ENCODE results near the gene CPNE6.

Gene CPNE6

DNA sequence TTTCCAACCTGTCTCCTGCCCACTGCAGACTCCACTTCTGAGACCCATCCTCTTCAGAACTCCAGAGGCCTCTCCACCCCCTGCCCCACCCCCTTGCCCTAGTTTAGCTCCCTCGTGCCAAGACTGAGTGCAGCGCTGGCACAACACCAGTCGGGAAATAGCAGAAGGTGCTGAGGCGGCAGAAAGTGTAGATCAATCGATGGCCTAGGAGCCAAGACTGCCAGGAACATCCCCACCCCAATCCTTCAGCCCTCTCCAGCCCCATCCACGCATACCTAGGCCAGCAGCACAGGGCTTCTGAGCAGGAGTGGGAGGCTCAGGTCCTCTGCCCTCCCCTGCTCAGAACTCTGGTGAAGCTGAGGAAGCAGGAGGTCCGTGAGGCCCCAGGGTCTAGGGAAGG, 1.1 kb downstream of the CPNE6 start:
- H3K4me3 ChIP-seq (ENCODE audit: low read length): no peak overlapping the region
- no peak for DNase-seq (ENCODE audit: low read depth)
- TF ChIP-seq, protein P1, sequence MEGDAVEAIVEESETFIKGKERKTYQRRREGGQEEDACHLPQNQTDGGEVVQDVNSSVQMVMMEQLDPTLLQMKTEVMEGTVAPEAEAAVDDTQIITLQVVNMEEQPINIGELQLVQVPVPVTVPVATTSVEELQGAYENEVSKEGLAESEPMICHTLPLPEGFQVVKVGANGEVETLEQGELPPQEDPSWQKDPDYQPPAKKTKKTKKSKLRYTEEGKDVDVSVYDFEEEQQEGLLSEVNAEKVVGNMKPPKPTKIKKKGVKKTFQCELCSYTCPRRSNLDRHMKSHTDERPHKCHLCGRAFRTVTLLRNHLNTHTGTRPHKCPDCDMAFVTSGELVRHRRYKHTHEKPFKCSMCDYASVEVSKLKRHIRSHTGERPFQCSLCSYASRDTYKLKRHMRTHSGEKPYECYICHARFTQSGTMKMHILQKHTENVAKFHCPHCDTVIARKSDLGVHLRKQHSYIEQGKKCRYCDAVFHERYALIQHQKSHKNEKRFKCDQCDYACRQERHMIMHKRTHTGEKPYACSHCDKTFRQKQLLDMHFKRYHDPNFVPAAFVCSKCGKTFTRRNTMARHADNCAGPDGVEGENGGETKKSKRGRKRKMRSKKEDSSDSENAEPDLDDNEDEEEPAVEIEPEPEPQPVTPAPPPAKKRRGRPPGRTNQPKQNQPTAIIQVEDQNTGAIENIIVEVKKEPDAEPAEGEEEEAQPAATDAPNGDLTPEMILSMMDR (IDR thresholded peaks at IDR 0.05; ENCODE audit: insufficient read depth, low read depth, low read length, missing control alignments): no peak

DNA sequence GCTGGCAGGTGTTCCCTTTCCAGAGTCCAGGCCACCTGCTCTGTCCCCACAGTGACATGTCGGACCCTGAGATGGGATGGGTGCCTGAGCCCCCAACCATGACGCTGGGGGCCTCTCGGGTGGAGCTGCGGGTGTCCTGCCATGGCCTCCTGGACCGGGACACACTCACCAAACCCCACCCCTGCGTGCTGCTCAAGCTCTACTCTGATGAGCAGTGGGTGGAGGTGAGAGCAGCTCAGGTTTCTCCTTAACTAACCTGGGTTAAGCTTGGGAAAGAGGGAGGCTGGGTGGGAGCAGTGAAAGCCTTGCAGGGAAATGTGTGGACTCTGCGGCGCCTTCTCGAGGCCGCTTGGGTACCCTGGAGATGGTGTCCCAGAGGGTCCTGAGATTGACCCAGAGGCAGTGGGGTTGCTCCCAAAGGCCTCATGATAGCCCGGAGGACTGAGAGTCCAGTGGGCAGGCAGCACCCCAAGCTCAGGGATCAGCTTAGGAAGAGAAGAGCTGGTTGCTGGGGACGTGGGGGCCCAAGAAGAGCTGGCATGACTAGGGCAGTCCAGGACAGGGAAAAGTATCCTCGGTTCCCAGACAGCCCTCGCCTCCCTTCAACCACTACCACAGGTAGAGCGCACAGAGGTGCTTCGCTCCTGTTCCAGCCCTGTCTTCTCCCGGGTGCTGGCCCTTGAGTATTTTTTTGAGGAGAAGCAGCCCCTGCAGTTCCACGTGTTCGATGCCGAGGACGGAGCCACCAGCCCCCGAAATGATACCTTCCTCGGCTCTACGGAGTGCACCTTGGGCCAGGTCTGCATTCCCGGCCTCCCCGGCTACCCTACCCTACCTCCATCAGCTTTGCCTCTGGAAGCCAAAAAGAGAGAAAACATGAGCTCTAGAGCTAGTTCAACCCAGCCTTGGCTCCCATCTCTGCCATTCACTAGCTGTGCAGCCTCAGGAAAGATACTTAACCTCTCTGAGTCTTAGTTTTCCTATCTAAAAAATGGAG, 1.8 kb downstream of the CPNE6 start:
- TF ChIP-seq, protein P1 (IDR thresholded peaks at IDR 0.05; ENCODE audit: insufficient read depth, low read depth, low read length, missing control alignments): no peak
- no peak for DNase-seq (ENCODE audit: low read depth)
- no peak overlapping the region for H3K4me3 ChIP-seq (ENCODE audit: low read length)

DNA sequence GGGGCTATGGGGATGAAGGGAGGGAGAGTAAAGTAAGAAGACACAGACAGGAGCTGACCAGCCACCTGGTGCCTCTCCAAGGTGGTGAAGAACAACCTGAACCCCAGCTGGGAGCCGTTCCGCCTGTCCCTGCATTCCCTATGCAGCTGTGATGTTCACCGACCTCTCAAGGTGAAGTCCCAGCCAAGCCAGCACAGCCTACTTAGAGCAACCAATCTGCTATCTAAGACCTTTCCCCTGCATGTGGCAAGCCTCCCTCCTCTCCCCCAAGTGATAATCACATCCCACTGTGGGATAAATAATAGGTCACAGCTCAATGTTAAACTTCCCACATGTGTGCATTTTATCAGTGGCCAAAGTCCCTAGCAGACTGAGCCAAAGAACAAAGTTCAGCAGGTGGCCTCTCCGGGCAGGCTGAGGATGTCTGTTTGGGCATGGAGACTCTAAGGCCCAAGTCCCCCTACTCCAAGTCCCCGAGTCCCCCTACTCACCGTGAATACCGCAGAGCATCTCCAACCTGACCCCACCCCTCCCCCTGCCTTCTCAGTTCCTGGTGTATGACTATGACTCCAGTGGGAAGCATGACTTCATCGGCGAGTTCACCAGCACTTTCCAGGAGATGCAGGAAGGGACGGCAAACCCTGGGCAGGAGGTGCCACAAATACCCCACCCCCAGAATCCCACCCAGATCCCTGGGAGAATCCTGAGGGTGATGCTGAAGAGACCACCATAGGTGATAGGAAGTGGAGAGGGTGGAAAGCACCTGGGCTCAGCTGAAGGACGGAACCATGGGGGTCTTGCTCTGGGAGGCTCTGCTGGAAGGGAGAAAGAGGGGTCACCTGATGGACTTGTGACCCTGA, 3.5 kb downstream of the CPNE6 start:
- TF ChIP-seq, protein P1 (IDR thresholded peaks at IDR 0.05; ENCODE audit: insufficient read depth, low read depth, low read length, missing control alignments): no peak
- DNase-seq (ENCODE audit: low read depth): no peak
- no peak overlapping the region for H3K4me3 ChIP-seq (ENCODE audit: low read length)

DNA sequence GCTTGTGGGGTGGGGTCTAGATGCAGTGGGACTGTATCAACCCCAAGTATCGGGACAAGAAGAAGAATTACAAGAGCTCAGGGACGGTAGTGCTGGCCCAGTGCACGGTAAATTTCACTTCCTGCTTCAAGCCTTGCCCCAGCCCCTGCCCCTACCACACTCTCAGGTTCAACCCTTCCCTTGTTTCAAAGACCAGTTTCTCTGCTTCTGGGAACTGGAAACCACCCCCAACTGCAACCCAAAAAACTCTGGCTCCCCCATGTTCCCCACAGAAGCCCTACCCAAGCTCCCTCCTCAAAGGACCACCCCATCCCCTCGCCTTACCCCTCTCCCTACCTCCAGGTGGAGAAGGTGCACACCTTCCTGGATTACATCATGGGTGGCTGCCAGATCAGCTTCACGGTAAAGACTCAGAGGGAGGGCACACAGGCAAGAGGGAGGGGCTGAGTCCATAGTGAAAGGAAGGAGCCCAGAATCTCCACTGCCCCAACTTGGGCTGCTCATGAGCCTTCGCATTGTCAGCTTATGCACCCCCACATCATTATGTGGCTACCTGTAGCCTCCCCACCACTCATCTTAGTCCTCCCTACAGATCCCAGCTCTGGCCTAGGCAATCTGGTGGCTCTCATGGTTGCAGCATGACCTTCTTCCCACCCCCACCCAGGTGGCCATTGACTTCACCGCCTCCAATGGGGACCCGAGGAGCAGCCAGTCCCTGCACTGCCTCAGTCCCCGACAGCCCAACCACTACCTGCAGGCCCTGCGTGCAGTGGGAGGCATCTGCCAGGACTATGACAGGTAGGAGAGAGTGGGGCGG, 4.3 kb downstream of the CPNE6 start:
- TF ChIP-seq, protein P1 (IDR thresholded peaks at IDR 0.05; ENCODE audit: insufficient read depth, low read depth, low read length, missing control alignments): no peak
- no peak for DNase-seq (ENCODE audit: low read depth)
- no peak overlapping the region for H3K4me3 ChIP-seq (ENCODE audit: low read length)

DNA sequence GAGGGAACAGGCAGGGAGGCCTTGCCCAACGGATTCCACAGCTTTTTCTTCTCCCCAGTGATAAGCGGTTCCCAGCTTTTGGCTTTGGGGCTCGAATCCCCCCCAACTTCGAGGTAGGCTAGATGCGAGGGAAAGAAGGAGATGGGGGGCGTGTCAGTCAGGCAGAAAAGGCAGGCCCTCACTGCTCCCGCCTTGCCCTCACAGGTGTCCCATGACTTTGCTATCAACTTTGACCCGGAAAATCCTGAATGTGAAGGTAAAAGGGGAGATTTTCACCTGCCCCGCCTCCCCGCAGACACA, 4.9 kb downstream of the CPNE6 start:
- TF ChIP-seq, protein P1 (IDR thresholded peaks at IDR 0.05; ENCODE audit: insufficient read depth, low read depth, low read length, missing control alignments): no peak
- DNase-seq (ENCODE audit: low read depth): no peak
- no peak overlapping the region for H3K4me3 ChIP-seq (ENCODE audit: low read length)

DNA sequence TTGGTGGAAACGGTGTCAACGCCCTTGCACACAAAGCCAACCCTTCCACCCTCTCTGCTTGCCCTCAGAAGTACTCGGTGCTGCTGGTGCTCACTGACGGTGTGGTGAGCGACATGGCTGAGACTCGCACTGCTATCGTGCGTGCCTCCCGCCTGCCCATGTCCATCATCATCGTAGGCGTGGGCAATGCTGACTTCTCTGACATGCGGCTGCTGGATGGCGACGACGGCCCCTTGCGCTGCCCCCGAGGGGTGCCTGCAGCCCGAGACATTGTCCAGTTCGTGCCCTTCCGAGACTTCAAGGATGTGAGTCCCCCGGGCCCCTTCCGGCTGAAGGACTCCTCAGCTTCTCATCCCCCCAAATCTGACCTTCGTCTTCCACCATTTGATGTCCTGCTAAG, 5.7 kb downstream of the CPNE6 start:
- no peak overlapping the region for H3K4me3 ChIP-seq (ENCODE audit: low read length)
- TF ChIP-seq, protein P1 (IDR thresholded peaks at IDR 0.05; ENCODE audit: insufficient read depth, low read depth, low read length, missing control alignments): no peak
- DNase-seq (ENCODE audit: low read depth): no peak
